Measurements from ENCODE around the gene ATP6V1G1. TPM values are rescaled to one million over a fixed set of nuclear protein-coding genes. Genes with fewer than 3 reads are reported as not detected.

The ATP6V1G1 gene
- total RNA-seq, 1 experiment from 2014 or later = 87.1 TPM

- H3K27me3 Mint-ChIP-seq (ENCODE audit: insufficient read depth, unreplicated experiment) = peaks cover 22% of the 10 kb centered on the region
These were observed 42.5 kb upstream of the ATP6V1G1 start for GRCh38 chr9:114545055-114545454.

GRCh38 chr9:114546851-114547250 lies 40.7 kb upstream of the ATP6V1G1 start:
- POLR2A ChIA-PET = interaction anchor here (0.9 kb wide), 1 partner anchor 41 kb away, joined by 3 read pairs; the partner anchor contains the start of gene ATP6V1G1
- Mint-ChIP-seq H3K27ac (ENCODE audit: low read depth, unreplicated experiment) (no peak overlapping the region), H3K36me3 (ENCODE audit: insufficient read depth, unreplicated experiment) (no peaks in the 10 kb centered on the region), H3K4me1 (ENCODE audit: insufficient read depth, unreplicated experiment) (peaks cover 10% of the 10 kb centered on the region), H3K9me3 (ENCODE audit: unreplicated experiment) (no peaks in the 10 kb centered on the region), H3K27me3 (ENCODE audit: insufficient read depth, unreplicated experiment) (peaks cover 22% of the 10 kb centered on the region), H3K4me3 (ENCODE audit: unreplicated experiment) (no peak overlapping the region)
- BruUV-seq (replicated peaks) = no TSS peak
- CTCF ChIA-PET = interaction anchor here (2.6 kb wide), 1 partner anchor 106 kb away, joined by 8 read pairs; no protein-coding TSS in a partner anchor
- intact Hi-C loops (cut with micrococcal nuclease) = no loop called here
- no peak for DNase-seq (ENCODE audit: unreplicated experiment)
- no peak for TF ChIP-seq CTCF (IDR thresholded peaks at IDR 0.05; ENCODE audit: unreplicated experiment)

More at GRCh38 chr9:114545055-114545454, 42.5 kb upstream of the ATP6V1G1 start:
- intact Hi-C loops (cut with micrococcal nuclease) = no loop called here
- BruUV-seq (replicated peaks) = no TSS peak
- H3K36me3 Mint-ChIP-seq (ENCODE audit: insufficient read depth, unreplicated experiment) = no peaks in the 10 kb centered on the region
- no peak overlapping the region for H3K4me3 Mint-ChIP-seq (ENCODE audit: unreplicated experiment)
- POLR2A ChIA-PET = interaction anchor here (1.2 kb wide), 1 partner anchor 42 kb away, joined by 4 read pairs; the partner anchor contains the start of gene ATP6V1G1
- DNase-seq (ENCODE audit: unreplicated experiment) = no peak
- TF ChIP-seq CTCF (IDR thresholded peaks at IDR 0.05; ENCODE audit: unreplicated experiment) = no peak
- H3K4me1 Mint-ChIP-seq (ENCODE audit: insufficient read depth, unreplicated experiment) = peaks cover 4% of the 10 kb centered on the region
- no peaks in the 10 kb centered on the region for H3K9me3 Mint-ChIP-seq (ENCODE audit: unreplicated experiment)
- CTCF ChIA-PET = interaction anchor here (1.1 kb wide), 1 partner anchor 108 kb away, joined by 5 read pairs; no protein-coding TSS in a partner anchor
- no peak overlapping the region for H3K27ac Mint-ChIP-seq (ENCODE audit: low read depth, unreplicated experiment)

- Mint-ChIP-seq H3K4me3 (ENCODE audit: unreplicated experiment) (no peak overlapping the region), H3K27me3 (ENCODE audit: insufficient read depth, unreplicated experiment) (peaks cover 22% of the 10 kb centered on the region), H3K27ac (ENCODE audit: low read depth, unreplicated experiment) (no peak overlapping the region), H3K36me3 (ENCODE audit: insufficient read depth, unreplicated experiment) (no peaks in the 10 kb centered on the region), H3K4me1 (ENCODE audit: insufficient read depth, unreplicated experiment) (peaks cover 18% of the 10 kb centered on the region), H3K9me3 (ENCODE audit: unreplicated experiment) (no peaks in the 10 kb centered on the region)
- CTCF ChIA-PET = interaction anchor here (0.9 to 5.1 kb wide), 7 partner anchors 10 to 104 kb away, joined by 3 to 25 read pairs (median 6); no protein-coding TSS in a partner anchor
- intact Hi-C loops (cut with micrococcal nuclease) = no loop called here
- no peak for TF ChIP-seq CTCF (IDR thresholded peaks at IDR 0.05; ENCODE audit: unreplicated experiment)
- no TSS peak for BruUV-seq (replicated peaks)
- POLR2A ChIA-PET = interaction anchor here (0.7 to 2.5 kb wide), 2 partner anchors 38 to 424 kb away, joined by 3 to 28 read pairs; partner anchors contain the start of gene ATP6V1G1
- no peak for DNase-seq (ENCODE audit: unreplicated experiment)
These were observed 37.8 kb upstream of the ATP6V1G1 start for GRCh38 chr9:114549697-114550330.
